Activated CD4-positive, alpha-beta T cell treated with anti-CD3 and anti-CD28 coated beads for 36 hours (primary cell): ENCODE data around the gene ZNF219. TPM values are rescaled to one million over a fixed set of nuclear protein-coding genes. Genes with fewer than 3 reads are reported as not detected.

Experiments used
- ATAC-seq: fragments of 200-7000 bp; cut with Tn5 transposase; one replicate; pipeline ENCODE4 v1.10.0; 2021; ENCODE audit warnings: mild to moderate bottlenecking, moderate library complexity
- CTCF ChIA-PET: fragments of 350-600 bp; sonication (Branson Sonifier 250); formaldehyde crosslinking; loops from one replicate; lab custom pipeline; 2021; ENCODE audit warnings: antibody characterized with exemption; lab: Charles Lee
- POLR2A ChIA-PET: fragments of 350-600 bp; sonication (Branson Sonifier 250); formaldehyde crosslinking; loops from one replicate; lab custom pipeline; 2021; ENCODE audit warnings: antibody characterized with exemption, inconsistent platforms; lab: Charles Lee
- DNase-seq: peaks from one replicate; pipeline ENCODE4 v3.0.0-alpha.2; 2020
- H3K27ac Mint-ChIP-seq: one replicate; pipeline ENCODE4 v1.8.0; 2021; ENCODE audit warnings: mixed read lengths
- H3K27me3 Mint-ChIP-seq: one replicate; pipeline ENCODE4 v1.8.0; 2021; ENCODE audit warnings: mixed read lengths
- H3K36me3 Mint-ChIP-seq: one replicate; pipeline ENCODE4 v1.8.0; 2021; ENCODE audit warnings: low read depth, mixed read lengths
- H3K4me1 Mint-ChIP-seq: one replicate; pipeline ENCODE4 v1.8.0; 2021; ENCODE audit warnings: mixed read lengths
- H3K4me3 Mint-ChIP-seq: one replicate; pipeline ENCODE4 v1.8.0; 2021; ENCODE audit warnings: mild to moderate bottlenecking, moderate library complexity, mixed read lengths
- H3K9me3 Mint-ChIP-seq: one replicate; pipeline ENCODE4 v1.8.0; 2021; ENCODE audit warnings: low read depth, mixed read lengths
- intact Hi-C, 2 experiments: fragments of 100-400 bp; cut with DNase I in 1 of 2; cut with micrococcal nuclease in 1 of 2; formaldehyde crosslinking; loops; one replicate each; pipeline versions ENCODE4 v1.14.2 to v1.15.1; 2022 to 2024; cut with DNase I, micrococcal nuclease
- total RNA-seq, 2 experiments: library from RNA; stranded (reverse); gene quantifications; one replicate each; pipeline ENCODE4 v1.2.3, GENCODE V29; 2021

ZNF219 gene
- total RNA-seq, 2 experiments from 2014 or later: 9.6 to 10.8 TPM

DNA sequence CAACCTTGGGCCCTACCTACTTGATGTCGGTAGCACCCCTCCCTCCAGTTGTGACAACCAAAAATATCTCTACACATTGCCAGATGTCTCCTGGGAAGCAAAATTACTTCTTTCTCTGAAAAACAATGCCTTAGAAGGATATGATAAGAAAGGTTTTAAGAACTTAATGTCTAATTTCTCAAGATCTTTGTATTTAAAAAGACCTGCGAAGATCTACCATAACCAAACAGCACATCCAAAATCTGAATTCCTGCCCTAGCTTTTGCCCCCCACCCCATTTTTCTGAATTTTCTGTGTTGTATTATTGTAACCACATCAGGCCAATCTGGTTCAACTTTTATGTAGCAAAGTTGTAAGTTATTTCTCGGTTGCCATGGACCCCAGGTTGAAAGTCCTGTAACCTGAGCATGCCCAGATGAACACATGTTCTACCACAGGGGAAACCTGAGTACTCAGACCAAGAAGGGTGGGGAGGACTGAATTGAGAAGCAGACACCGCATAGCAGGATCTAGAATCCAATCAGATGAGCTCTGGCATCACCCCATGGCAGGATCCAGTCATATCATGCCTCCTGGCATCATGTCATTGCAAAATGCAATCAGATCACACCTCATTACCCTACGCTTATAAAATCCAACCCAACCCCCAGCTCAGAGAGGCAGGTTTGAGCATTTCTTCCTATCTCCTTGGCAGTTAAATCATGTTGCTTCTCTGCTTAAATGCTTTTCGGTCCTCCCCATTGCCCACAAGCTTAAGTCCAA is 11.1 kb upstream of the ZNF219 start:
- DNase-seq (peak; percentile 77), ATAC-seq (peak; percentile 94)
- Mint-ChIP-seq H3K4me3 (no peak overlapping the region), H3K36me3 (no peaks in the 10 kb centered on the region), H3K4me1 (peaks cover 28% of the 10 kb centered on the region), H3K27me3 (no peaks in the 10 kb centered on the region), H3K27ac (peak overlapping the region; percentile 81), H3K9me3 (no peaks in the 10 kb centered on the region)
- intact Hi-C loops: no loop called here
- CTCF ChIA-PET: interaction anchor here (0.7 to 4.3 kb wide), 12 partner anchors 12 to 429 kb away, joined by 3 to 33 read pairs (median 3); no protein-coding TSS in a partner anchor
- POLR2A ChIA-PET: interaction anchor here (0.7 to 1.2 kb wide), 4 partner anchors 12 to 156 kb away, joined by 3 to 7 read pairs (median 3); partner anchors contain the start of gene SLC39A2

DNA sequence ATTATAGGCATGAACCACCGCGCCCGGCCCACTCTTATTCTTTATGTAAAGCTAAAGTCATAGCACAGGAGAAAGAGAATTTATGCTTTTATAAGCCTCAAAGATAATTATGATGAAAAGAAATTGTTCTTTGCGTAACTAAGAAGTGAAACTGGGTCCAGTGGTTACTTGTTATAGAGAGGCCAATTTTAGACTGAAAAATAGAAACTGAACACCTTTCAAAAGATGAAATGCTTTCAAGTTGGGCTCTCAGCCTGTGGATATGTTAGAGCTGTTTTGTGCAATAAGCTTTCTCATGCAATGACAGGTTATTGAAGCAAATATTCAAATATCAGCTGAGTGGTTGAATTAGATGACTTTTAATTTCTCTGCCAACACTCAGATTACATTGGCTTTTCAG is 10.3 kb upstream of the ZNF219 start:
- intact Hi-C loops: no loop called here
- Mint-ChIP-seq H3K4me1 (peaks cover 29% of the 10 kb centered on the region), H3K27ac (no peak overlapping the region), H3K36me3 (no peaks in the 10 kb centered on the region), H3K9me3 (no peaks in the 10 kb centered on the region), H3K27me3 (no peaks in the 10 kb centered on the region), H3K4me3 (no peak overlapping the region)
- DNase-seq (no peak), ATAC-seq (no peak)
- ChIA-PET POLR2A (no interaction called here), CTCF (interaction anchor here (0.8 to 4.3 kb wide), 10 partner anchors 12 to 93 kb away, joined by 3 to 33 read pairs (median 4); no protein-coding TSS in a partner anchor)

DNA sequence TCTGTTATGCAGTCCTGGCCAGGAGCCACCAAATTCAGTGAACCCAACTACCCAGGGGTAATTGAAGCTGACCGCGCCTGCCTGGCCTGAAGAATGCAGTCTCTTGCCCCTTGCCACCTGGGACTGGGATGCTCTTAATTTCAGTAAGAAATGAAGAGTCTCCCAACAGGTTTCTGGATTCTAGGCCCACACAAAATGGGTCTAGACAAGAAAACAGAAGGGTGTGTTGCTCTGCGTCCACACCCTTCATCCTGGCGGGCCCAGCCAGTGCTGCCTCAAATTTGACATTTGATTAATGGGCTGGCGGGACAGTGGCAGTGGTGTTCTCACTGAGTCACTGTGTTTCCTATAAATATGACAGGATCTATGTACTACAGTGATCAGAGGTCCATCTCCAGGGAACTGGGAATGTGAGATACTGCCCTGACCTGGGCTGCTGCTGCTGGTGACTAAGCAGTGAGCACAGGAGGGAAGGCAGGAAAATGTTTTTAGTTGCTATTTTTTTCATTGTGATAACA is 8.9 kb upstream of the ZNF219 start:
- Mint-ChIP-seq H3K4me3 (no peak overlapping the region), H3K9me3 (no peaks in the 10 kb centered on the region), H3K27ac (no peak overlapping the region), H3K36me3 (no peaks in the 10 kb centered on the region), H3K4me1 (peaks cover 38% of the 10 kb centered on the region), H3K27me3 (no peaks in the 10 kb centered on the region)
- DNase-seq: no peak
- ATAC-seq: no peak
- intact Hi-C loops: loop anchor here in 1 of 2 experiments (2.0 kb wide), 1 partner anchor 39 kb away; no protein-coding TSS in a partner anchor
- CTCF ChIA-PET: interaction anchor here (0.7 to 6.1 kb wide), 7 partner anchors 12 to 92 kb away, joined by 3 to 111 read pairs (median 30); no protein-coding TSS in a partner anchor
- POLR2A ChIA-PET: no interaction called here

DNA sequence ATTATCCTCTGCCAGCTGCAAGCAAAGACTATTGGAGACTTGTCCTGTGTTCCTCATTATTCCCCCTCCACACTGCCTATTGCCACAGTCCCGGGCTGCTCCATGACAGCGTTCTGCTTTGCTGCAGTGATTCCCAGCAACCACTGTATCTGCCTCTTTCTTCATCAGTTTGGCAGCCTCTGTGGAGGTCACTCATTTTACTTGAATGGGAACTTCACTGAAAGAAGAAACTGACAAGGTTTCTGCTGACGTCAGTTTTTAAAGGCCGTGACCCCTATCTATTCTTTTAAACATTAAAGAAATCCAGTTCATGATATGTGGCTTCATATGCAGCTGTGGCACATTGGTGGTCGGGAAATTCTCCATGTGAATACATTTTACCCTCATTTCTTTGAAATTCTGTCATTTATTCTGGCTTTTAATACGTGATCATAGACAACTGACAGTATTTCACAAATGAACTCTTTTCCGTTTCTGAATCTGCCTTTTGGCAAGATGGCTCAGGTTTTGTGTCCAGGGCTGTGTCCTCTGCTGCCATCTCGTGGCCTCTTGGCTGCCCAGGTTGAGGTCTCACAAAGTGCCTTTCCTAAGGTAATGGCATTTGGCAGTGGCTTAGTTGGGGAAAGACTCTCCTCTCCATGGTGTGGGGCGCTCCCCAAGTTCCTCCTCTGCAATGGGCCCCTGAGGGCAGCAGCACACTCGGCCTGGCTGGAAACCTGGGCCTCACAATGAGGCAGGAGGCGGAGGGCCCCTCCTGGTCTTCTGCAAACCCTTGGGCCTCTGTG is 8.2 kb upstream of the ZNF219 start:
- Mint-ChIP-seq H3K4me3 (no peak overlapping the region), H3K27me3 (no peaks in the 10 kb centered on the region), H3K9me3 (no peaks in the 10 kb centered on the region), H3K4me1 (peaks cover 44% of the 10 kb centered on the region), H3K27ac (no peak overlapping the region), H3K36me3 (no peaks in the 10 kb centered on the region)
- ChIA-PET POLR2A (no interaction called here), CTCF (interaction anchor here (0.7 to 6.1 kb wide), 9 partner anchors 9 to 111 kb away, joined by 3 to 111 read pairs (median 30); no protein-coding TSS in a partner anchor)
- peak; percentile 90 for DNase-seq
- ATAC-seq: no peak
- intact Hi-C loops: loop anchor here in 1 of 2 experiments (2.0 kb wide), 1 partner anchor 38 kb away; no protein-coding TSS in a partner anchor

DNA sequence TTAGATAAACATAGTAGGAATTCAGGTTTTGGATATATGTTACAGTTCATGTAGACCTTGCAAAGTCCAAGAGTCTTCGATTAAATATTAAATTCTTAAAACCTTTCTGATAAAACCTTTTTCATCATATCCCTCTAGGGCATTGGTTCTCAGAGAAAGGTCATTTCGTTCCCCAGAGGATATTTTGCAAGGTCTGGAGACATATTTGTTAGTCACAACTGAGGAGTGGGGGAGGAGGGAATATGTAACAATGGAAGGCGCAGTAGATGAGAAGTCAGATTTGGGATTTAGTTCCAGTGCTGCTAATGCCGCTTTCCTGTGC is 7.7 kb upstream of the ZNF219 start:
- POLR2A ChIA-PET: no interaction called here

DNA sequence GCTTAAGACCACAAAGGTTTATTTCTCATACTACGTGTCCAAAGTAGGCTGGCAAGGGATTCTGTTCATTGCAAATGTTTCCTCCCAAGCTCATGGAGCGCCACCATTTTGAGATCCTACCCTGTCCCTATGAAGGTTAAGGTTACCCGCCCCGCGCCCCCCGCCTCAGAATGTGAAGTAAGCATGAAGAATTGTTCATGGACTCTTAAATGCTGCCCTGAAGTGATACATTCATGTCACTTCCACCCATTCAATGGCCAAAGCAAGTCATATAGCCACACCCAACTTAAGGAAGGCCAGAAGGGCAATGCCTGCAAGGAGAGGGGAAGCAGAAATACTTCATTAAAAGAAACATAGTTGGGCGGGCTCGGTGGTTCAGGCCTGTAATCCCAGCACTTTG is 6.6 kb upstream of the ZNF219 start:
- no peaks in the 10 kb centered on the region for H3K36me3 Mint-ChIP-seq
- peaks cover 40% of the 10 kb centered on the region for H3K4me1 Mint-ChIP-seq
- CTCF ChIA-PET: interaction anchor here (0.7 to 6.1 kb wide), 27 partner anchors 10 to 634 kb away, joined by 3 to 111 read pairs (median 5); partner anchors contain the start of genes ARHGEF40 and SLC39A2
- H3K4me3 Mint-ChIP-seq: peak overlapping the region; percentile 83
- DNase-seq: no peak
- ATAC-seq: no peak
- no peak overlapping the region for H3K27ac Mint-ChIP-seq
- H3K9me3 Mint-ChIP-seq: no peaks in the 10 kb centered on the region
- no peaks in the 10 kb centered on the region for H3K27me3 Mint-ChIP-seq
- POLR2A ChIA-PET: interaction anchor here (0.8 to 1.6 kb wide), 5 partner anchors 13 to 277 kb away, joined by 3 to 14 read pairs (median 4); no protein-coding TSS in a partner anchor
- intact Hi-C loops: loop anchor here in 1 of 2 experiments (2.0 kb wide), 1 partner anchor 422 kb away; no protein-coding TSS in a partner anchor

More for the DNA sequence above, 7.7 kb upstream of the ZNF219 start:
- Mint-ChIP-seq H3K9me3 (no peaks in the 10 kb centered on the region), H3K27me3 (no peaks in the 10 kb centered on the region), H3K27ac (no peak overlapping the region), H3K4me3 (no peak overlapping the region), H3K4me1 (peaks cover 45% of the 10 kb centered on the region), H3K36me3 (no peaks in the 10 kb centered on the region)
- DNase-seq (no peak), ATAC-seq (no peak)
- intact Hi-C loops: loop anchor here in 1 of 2 experiments (2.0 kb wide), 1 partner anchor 37 kb away; no protein-coding TSS in a partner anchor
- CTCF ChIA-PET: interaction anchor here (0.6 to 6.1 kb wide), 12 partner anchors 9 to 213 kb away, joined by 3 to 111 read pairs (median 18); no protein-coding TSS in a partner anchor

DNA sequence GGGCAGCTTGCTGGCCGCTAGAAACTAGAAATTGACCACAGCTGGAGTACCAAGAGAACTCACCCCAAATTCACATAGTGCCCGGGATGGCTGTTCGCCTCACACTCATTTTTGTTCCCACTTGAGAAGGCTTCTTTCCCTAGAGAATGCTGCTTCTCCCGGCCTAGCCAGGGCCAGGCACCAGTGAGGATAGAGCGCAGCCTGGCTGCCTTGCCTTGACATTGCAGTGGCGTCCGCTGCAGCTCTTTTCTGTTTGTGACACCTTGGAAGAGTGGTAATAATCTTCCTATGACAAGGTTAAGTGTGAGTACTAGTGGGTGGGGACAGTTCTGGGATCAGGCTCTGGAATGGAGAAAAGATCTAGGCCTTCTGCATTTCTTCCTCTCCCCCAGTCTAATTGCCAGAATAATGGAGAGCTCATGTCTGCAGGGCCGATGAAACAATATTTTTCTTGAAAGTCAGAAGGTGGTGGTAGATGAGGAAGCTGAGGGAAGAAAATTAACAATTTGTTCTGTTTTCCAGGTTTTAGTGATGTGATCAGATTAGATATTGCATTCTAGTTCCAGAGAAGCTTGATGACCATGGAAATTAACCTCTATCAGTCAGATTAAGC is 6.1 kb upstream of the ZNF219 start:
- Mint-ChIP-seq H3K4me1 (peaks cover 38% of the 10 kb centered on the region), H3K9me3 (no peaks in the 10 kb centered on the region), H3K4me3 (peak overlapping the region; percentile 83), H3K27ac (peak overlapping the region; percentile 98), H3K36me3 (no peaks in the 10 kb centered on the region), H3K27me3 (no peaks in the 10 kb centered on the region)
- ChIA-PET POLR2A (interaction anchor here (0.8 to 1.6 kb wide), 6 partner anchors 12 to 352 kb away, joined by 3 to 14 read pairs (median 4); partner anchors contain the start of gene CHD8), CTCF (interaction anchor here (0.5 to 6.1 kb wide), 36 partner anchors 9 to 771 kb away, joined by 3 to 111 read pairs (median 4); partner anchors contain the start of genes ARHGEF40, RNASE4 and SLC39A2)
- ATAC-seq (peak; percentile 55), DNase-seq (peak; percentile 85)
- intact Hi-C loops: loop anchor here (1.0 to 5.0 kb wide), 10 partner anchors 12 to 647 kb away; partner anchors contain the start of genes APEX1 (in 1 of the 2), CHD8 (in 1 of the 2), HNRNPC (in 1 of the 2) and METTL17 (in 1 of the 2)

DNA sequence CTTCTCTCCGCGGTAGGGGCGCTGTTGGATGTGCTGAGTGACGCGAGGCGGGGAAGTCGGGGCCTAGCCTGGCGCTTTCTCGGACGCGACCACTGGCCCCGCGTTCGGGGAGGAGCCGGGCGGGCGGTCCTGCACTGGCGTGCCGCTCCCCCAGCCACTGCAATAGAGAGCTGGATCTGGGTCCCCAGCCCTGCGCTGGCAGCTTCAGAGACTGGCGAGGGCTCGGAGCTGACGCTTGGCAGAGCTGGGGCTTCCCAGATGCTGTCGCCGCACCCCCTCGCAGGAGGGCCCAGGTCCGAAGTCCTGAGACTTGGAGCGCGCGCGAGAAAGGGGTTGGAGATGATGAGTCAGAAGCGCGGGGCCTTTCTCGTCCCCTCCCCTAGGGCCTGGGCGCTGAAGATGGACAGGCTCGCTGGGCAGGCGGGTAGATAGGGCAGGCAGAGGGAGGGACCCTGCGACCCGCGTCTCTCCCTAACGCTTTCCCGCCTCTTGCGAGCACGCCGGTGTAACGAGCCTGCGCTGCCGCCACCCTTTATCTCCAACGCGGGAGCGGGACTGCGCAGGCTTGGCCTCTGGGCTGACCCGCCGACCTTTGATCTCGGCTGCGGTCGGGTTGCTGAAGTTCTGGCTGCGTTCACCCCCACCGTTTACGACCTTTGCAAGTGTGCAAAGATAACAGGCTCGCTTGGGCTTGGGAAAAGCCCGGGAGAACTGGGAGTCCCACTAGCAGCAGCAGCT is 5.4 kb upstream of the ZNF219 start:
- Mint-ChIP-seq H3K27ac (peak overlapping the region; percentile 98), H3K36me3 (no peaks in the 10 kb centered on the region), H3K4me3 (peak overlapping the region; percentile 83), H3K9me3 (no peaks in the 10 kb centered on the region), H3K27me3 (no peaks in the 10 kb centered on the region), H3K4me1 (peaks cover 38% of the 10 kb centered on the region)
- intact Hi-C loops: loop anchor here (1.0 to 5.0 kb wide), 14 partner anchors 12 to 761 kb away; partner anchors contain the start of genes APEX1 (in 1 of the 2), CHD8 (in 1 of the 2), HNRNPC (in 1 of the 2) and METTL17 (in 1 of the 2)
- POLR2A ChIA-PET: interaction anchor here (0.5 to 1.6 kb wide), 5 partner anchors 12 to 352 kb away, joined by 3 to 14 read pairs (median 3); partner anchors contain the start of gene CHD8
- ATAC-seq: peak; percentile 88
- CTCF ChIA-PET: interaction anchor here (0.5 to 6.1 kb wide), 36 partner anchors 8 to 1585 kb away, joined by 3 to 111 read pairs (median 5); partner anchors contain the start of genes ARHGEF40, RNASE4 and SLC39A2
- DNase-seq: peak; percentile 97

DNA sequence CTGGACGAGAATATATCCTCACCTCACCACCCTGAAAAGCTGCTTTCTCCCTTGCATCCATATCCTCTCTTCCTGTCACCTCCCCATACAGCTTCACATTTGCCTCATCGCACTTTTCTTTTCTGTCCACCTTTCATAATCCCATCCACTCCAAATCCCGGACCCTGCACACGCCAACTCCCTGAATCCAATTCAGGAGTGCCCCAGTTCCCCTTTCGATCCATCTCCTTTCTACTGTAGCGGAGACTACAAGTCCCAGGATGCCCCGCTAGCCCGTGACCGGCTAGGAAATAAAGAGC is 4.9 kb upstream of the ZNF219 start:
- Mint-ChIP-seq H3K36me3 (no peaks in the 10 kb centered on the region), H3K4me3 (peak overlapping the region; percentile 83), H3K9me3 (no peaks in the 10 kb centered on the region), H3K27ac (peak overlapping the region; percentile 98), H3K4me1 (peaks cover 41% of the 10 kb centered on the region), H3K27me3 (no peaks in the 10 kb centered on the region)
- ATAC-seq (no peak), DNase-seq (no peak)
- intact Hi-C loops: loop anchor here (1.0 to 5.0 kb wide), 7 partner anchors 16 to 761 kb away; partner anchors contain the start of genes APEX1 (in 1 of the 2), CHD8 (in 1 of the 2), PARP2 (in 1 of the 2) and PIP4P1 (in 1 of the 2)
- POLR2A ChIA-PET: interaction anchor here (1.0 to 1.3 kb wide), 2 partner anchors 89 to 353 kb away, joined by 3 to 5 read pairs; partner anchors contain the start of gene CHD8
- CTCF ChIA-PET: interaction anchor here (0.6 to 6.1 kb wide), 22 partner anchors 8 to 1585 kb away, joined by 3 to 111 read pairs (median 5); partner anchors contain the start of gene TPPP2
